ENCODE results near the gene FBXL7. TPM values are rescaled to one million over a fixed set of nuclear protein-coding genes. Genes with fewer than 3 reads are reported as not detected.

Gene FBXL7
- total and polyA plus RNA-seq, 2 of the 8 experiments (the other 6 are each of a cell fraction or from before 2014, with no cell fraction given) = 17.7 to 17.8 TPM

DNA sequence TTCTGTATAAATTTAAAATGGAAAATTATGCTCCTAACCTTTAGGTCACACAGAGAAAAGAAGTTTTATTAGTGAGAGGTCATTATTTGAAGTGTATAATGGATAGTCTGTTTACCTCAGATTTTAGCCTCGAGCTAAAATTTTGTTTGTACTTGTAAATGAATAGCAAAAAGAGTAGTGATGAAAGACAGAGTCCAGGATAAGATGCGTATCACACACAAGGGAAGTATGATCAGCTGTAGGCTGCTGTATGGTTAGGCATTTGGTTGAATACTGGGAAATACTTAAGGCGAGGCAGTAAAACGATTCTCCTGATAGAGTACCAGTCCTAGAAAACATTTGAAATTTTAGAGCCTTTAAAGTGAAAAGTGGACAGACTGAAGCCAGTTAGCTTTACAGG lies 92.7 kb downstream of the FBXL7 start (continued):
- TF ChIP-seq, protein P1, sequence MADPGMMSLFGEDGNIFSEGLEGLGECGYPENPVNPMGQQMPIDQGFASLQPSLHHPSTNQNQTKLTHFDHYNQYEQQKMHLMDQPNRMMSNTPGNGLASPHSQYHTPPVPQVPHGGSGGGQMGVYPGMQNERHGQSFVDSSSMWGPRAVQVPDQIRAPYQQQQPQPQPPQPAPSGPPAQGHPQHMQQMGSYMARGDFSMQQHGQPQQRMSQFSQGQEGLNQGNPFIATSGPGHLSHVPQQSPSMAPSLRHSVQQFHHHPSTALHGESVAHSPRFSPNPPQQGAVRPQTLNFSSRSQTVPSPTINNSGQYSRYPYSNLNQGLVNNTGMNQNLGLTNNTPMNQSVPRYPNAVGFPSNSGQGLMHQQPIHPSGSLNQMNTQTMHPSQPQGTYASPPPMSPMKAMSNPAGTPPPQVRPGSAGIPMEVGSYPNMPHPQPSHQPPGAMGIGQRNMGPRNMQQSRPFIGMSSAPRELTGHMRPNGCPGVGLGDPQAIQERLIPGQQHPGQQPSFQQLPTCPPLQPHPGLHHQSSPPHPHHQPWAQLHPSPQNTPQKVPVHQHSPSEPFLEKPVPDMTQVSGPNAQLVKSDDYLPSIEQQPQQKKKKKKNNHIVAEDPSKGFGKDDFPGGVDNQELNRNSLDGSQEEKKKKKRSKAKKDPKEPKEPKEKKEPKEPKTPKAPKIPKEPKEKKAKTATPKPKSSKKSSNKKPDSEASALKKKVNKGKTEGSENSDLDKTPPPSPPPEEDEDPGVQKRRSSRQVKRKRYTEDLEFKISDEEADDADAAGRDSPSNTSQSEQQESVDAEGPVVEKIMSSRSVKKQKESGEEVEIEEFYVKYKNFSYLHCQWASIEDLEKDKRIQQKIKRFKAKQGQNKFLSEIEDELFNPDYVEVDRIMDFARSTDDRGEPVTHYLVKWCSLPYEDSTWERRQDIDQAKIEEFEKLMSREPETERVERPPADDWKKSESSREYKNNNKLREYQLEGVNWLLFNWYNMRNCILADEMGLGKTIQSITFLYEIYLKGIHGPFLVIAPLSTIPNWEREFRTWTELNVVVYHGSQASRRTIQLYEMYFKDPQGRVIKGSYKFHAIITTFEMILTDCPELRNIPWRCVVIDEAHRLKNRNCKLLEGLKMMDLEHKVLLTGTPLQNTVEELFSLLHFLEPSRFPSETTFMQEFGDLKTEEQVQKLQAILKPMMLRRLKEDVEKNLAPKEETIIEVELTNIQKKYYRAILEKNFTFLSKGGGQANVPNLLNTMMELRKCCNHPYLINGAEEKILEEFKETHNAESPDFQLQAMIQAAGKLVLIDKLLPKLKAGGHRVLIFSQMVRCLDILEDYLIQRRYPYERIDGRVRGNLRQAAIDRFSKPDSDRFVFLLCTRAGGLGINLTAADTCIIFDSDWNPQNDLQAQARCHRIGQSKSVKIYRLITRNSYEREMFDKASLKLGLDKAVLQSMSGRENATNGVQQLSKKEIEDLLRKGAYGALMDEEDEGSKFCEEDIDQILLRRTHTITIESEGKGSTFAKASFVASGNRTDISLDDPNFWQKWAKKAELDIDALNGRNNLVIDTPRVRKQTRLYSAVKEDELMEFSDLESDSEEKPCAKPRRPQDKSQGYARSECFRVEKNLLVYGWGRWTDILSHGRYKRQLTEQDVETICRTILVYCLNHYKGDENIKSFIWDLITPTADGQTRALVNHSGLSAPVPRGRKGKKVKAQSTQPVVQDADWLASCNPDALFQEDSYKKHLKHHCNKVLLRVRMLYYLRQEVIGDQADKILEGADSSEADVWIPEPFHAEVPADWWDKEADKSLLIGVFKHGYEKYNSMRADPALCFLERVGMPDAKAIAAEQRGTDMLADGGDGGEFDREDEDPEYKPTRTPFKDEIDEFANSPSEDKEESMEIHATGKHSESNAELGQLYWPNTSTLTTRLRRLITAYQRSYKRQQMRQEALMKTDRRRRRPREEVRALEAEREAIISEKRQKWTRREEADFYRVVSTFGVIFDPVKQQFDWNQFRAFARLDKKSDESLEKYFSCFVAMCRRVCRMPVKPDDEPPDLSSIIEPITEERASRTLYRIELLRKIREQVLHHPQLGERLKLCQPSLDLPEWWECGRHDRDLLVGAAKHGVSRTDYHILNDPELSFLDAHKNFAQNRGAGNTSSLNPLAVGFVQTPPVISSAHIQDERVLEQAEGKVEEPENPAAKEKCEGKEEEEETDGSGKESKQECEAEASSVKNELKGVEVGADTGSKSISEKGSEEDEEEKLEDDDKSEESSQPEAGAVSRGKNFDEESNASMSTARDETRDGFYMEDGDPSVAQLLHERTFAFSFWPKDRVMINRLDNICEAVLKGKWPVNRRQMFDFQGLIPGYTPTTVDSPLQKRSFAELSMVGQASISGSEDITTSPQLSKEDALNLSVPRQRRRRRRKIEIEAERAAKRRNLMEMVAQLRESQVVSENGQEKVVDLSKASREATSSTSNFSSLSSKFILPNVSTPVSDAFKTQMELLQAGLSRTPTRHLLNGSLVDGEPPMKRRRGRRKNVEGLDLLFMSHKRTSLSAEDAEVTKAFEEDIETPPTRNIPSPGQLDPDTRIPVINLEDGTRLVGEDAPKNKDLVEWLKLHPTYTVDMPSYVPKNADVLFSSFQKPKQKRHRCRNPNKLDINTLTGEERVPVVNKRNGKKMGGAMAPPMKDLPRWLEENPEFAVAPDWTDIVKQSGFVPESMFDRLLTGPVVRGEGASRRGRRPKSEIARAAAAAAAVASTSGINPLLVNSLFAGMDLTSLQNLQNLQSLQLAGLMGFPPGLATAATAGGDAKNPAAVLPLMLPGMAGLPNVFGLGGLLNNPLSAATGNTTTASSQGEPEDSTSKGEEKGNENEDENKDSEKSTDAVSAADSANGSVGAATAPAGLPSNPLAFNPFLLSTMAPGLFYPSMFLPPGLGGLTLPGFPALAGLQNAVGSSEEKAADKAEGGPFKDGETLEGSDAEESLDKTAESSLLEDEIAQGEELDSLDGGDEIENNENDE (IDR thresholded peaks at IDR 0.05; ENCODE audit: insufficient replicate concordance, low read length) = no peak
- TF ChIP-seq NRF1 (IDR thresholded peaks at IDR 0.05; ENCODE audit: low read depth, low read length) (no peak), SIX5 (IDR thresholded peaks at IDR 0.05; ENCODE audit: low read depth, low read length) (no peak), FOSL1 (IDR thresholded peaks at IDR 0.05; ENCODE audit: insufficient read depth, low read depth, low read length) (no peak), JUN (IDR thresholded peaks at IDR 0.05; ENCODE audit: low read depth, low read length) (no peak), BACH1 (IDR thresholded peaks at IDR 0.05; ENCODE audit: low read length) (no peak), CTBP2 (IDR thresholded peaks at IDR 0.05; ENCODE audit: borderline replicate concordance, insufficient read depth, insufficient read length, low read length) (no peak), GABPA (IDR thresholded peaks at IDR 0.05; ENCODE audit: borderline replicate concordance, insufficient read depth, low read length) (no peak), SP2 (IDR thresholded peaks at IDR 0.05; ENCODE audit: low read length) (no peak)
- TF ChIP-seq, protein P2, sequence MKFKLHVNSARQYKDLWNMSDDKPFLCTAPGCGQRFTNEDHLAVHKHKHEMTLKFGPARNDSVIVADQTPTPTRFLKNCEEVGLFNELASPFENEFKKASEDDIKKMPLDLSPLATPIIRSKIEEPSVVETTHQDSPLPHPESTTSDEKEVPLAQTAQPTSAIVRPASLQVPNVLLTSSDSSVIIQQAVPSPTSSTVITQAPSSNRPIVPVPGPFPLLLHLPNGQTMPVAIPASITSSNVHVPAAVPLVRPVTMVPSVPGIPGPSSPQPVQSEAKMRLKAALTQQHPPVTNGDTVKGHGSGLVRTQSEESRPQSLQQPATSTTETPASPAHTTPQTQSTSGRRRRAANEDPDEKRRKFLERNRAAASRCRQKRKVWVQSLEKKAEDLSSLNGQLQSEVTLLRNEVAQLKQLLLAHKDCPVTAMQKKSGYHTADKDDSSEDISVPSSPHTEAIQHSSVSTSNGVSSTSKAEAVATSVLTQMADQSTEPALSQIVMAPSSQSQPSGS (IDR thresholded peaks at IDR 0.05; ENCODE audit: low read length) = no peak

Measured in H1 (cell line).